SK-N-SH (cell line): ENCODE measurements around the gene USP30. TPM values are rescaled to one million over a fixed set of nuclear protein-coding genes. Genes with fewer than 3 reads are reported as not detected.
A peak's percentile ranks its signal among the peaks of the same experiment; 100 is the strongest.

Source experiments
- CTCF ChIA-PET: fragments of 300-600, 350-600 bp; formaldehyde crosslinking; extraction: SDS; loops from one replicate; lab custom pipeline; 2021; lab: Yijun Ruan, JAX
- POLR2A ChIA-PET: fragments of 350-600 bp; sonication (Branson Sonifier 250); formaldehyde crosslinking; extraction: SDS; loops from one replicate; lab custom pipeline; 2020; ENCODE audit warnings: antibody characterized with exemption, inconsistent platforms; lab: Yijun Ruan, JAX
- DNase-seq: peaks from one replicate; pipeline ENCODE4 v3.0.0; 2012
- H2AFZ ChIP-seq: fragments of 200-600 bp; sonication (generic); 2 replicates; pipeline ENCODE4 v1.8.1; 2016; ENCODE audit warnings: antibody characterized with exemption, mild to moderate bottlenecking, low read depth
- H3F3A ChIP-seq: fragments of 200-600 bp; sonication (generic); replicated peaks from 2 replicates; pipeline ENCODE3; 2016; ENCODE audit warnings: antibody characterized with exemption, mild to moderate bottlenecking; ENCODE audit not compliant: insufficient read depth
- H3K27ac ChIP-seq, 2 experiments: fragments of 200-500 bp in 1 of 2; fragments of 200-600 bp in 1 of 2; sonication (Bioruptor generic) in 1 of 2; sonication (generic), shearing (Covaris generic) in 1 of 2; 2 replicates each; pipeline versions ENCODE4 v1.5.1 to v1.6.1; 2014 to 2016; ENCODE audit warnings: low read depth in 2 of 2, inconsistent platforms in 1 of 2, low read length in 1 of 2, mild to moderate bottlenecking in 1 of 2, mixed read lengths in 1 of 2
- H3K27me3 ChIP-seq: fragments of 200-600 bp; sonication (generic), shearing (Covaris generic); 2 replicates; pipeline ENCODE4 v1.6.1; 2016; ENCODE audit warnings: mixed run types; ENCODE audit not compliant: insufficient read depth
- H3K36me3 ChIP-seq, 2 experiments: fragments of 200-500 bp in 1 of 2; fragments of 200-600 bp in 1 of 2; sonication (Bioruptor generic) in 1 of 2; sonication (generic) in 1 of 2; replicated peaks in 1 of 2; 2 replicates each; pipeline versions ENCODE3 to v1.5.1; 2014 to 2016; ENCODE audit warnings: low read length in 1 of 2, mild to moderate bottlenecking in 1 of 2; ENCODE audit not compliant: insufficient read depth in 2 of 2, control insufficient read depth in 1 of 2
- H3K4me1 ChIP-seq, 2 experiments: fragments of 200-500 bp in 1 of 2; fragments of 200-600 bp in 1 of 2; sonication (Bioruptor generic) in 1 of 2; sonication (generic), shearing (Covaris generic) in 1 of 2; 2 replicates each; pipeline versions ENCODE4 v1.5.1 to v1.6.1; 2014 to 2016; ENCODE audit warnings: low read depth in 1 of 2, low read length in 1 of 2, mixed run types in 1 of 2; ENCODE audit not compliant: insufficient read depth in 2 of 2, control insufficient read depth in 1 of 2
- H3K4me2 ChIP-seq: fragments of 200-600 bp; sonication (generic), shearing (Covaris generic); 2 replicates; pipeline ENCODE4 v1.6.1; 2017; ENCODE audit warnings: mixed run types
- H3K4me3 ChIP-seq, 2 experiments: fragments of 200-500 bp in 1 of 2; fragments of 200-600 bp in 1 of 2; sonication (Bioruptor generic) in 1 of 2; sonication (generic), shearing (Covaris generic) in 1 of 2; 2 replicates each; pipeline versions ENCODE4 v1.5.1 to v1.8.1; 2014 to 2016; ENCODE audit warnings: low read depth in 2 of 2, inconsistent platforms in 1 of 2, low read length in 1 of 2, mild to moderate bottlenecking in 1 of 2, mixed read lengths in 1 of 2, moderate library complexity in 1 of 2
- H3K79me2 ChIP-seq: fragments of 200-600 bp; sonication (generic); 2 replicates; pipeline ENCODE4 v1.8.1; 2017; ENCODE audit warnings: mild to moderate bottlenecking; ENCODE audit not compliant: insufficient read depth
- H3K9ac ChIP-seq: fragments of 200-600 bp; sonication (generic); 2 replicates; pipeline ENCODE4 v1.6.1; 2017; ENCODE audit warnings: mixed run types
- H3K9me2 ChIP-seq: fragments of 200-600 bp; sonication (generic); 2 replicates; pipeline ENCODE4 v1.6.1; 2017; ENCODE audit warnings: mixed run types
- H3K9me3 ChIP-seq: fragments of 200-600 bp; sonication (generic); 2 replicates; pipeline ENCODE4 v1.6.1; 2017; ENCODE audit warnings: mixed run types, mild to moderate bottlenecking, moderate library complexity
- H4K20me1 ChIP-seq: fragments of 200-600 bp; sonication (generic); 2 replicates; pipeline ENCODE4 v1.6.1; 2017; ENCODE audit warnings: mild to moderate bottlenecking, mixed run types; ENCODE audit not compliant: insufficient read depth
- EP300 ChIP-seq, 2 experiments: IDR thresholded peaks; 2 replicates each; pipeline versions ENCODE4 v1.4.0 to v1.6.1; 2012; ENCODE audit warnings: borderline replicate concordance in 1 of 2, low read depth in 1 of 2, low read length in 1 of 2
- EZH2phosphoT487 ChIP-seq: fragments of 200-600 bp; sonication (generic); IDR thresholded peaks from 2 replicates; pipeline ENCODE4 v1.6.1; 2017; ENCODE audit warnings: low read depth, mixed run types, mild to moderate bottlenecking, antibody characterized with exemption, moderate library complexity, borderline replicate concordance
- FOSL2 ChIP-seq: IDR thresholded peaks from 2 replicates; pipeline ENCODE4 v1.4.0; 2012; ENCODE audit warnings: low read depth, mild to moderate bottlenecking, moderate library complexity, borderline replicate concordance
- FOXM1 ChIP-seq: IDR thresholded peaks from 2 replicates; pipeline ENCODE4 v1.4.0; 2012; ENCODE audit warnings: low read depth, mild to moderate bottlenecking
- GABPA ChIP-seq: IDR thresholded peaks from 2 replicates; pipeline ENCODE4 v1.4.0; 2012; ENCODE audit warnings: low read depth, mild to moderate bottlenecking
- JUND ChIP-seq: IDR thresholded peaks from 2 replicates; pipeline ENCODE4 v1.4.0; 2012
- MXI1 ChIP-seq: IDR thresholded peaks from 2 replicates; pipeline ENCODE4 v1.6.1; 2012; ENCODE audit warnings: mild to moderate bottlenecking, low read depth, low read length, improper control_type of control experiment
- NRF1 ChIP-seq: IDR thresholded peaks from 2 replicates; pipeline ENCODE4 v1.6.1; 2012; ENCODE audit warnings: low read depth, mild to moderate bottlenecking, low read length
- POLR2AphosphoS5 ChIP-seq: IDR thresholded peaks from 2 replicates; pipeline ENCODE4 v1.6.1; 2012; ENCODE audit warnings: low read depth, low read length
- RFX5 ChIP-seq: IDR thresholded peaks from 2 replicates; pipeline ENCODE4 v1.6.1; 2012; ENCODE audit warnings: mild to moderate bottlenecking, improper control_type of control experiment, low read length
- ZBTB33 ChIP-seq: IDR thresholded peaks from 2 replicates; pipeline ENCODE4 v1.4.0; 2012; ENCODE audit warnings: low read depth, borderline replicate concordance
- WGBS: methylation state at CpG from one replicate; pipeline ENCODE4 v1.1.6; 2017; ENCODE audit warnings: low lambda C conversion rate; 5-methylcytosine and 5-hydroxymethylcytosine counted together
- polyA plus RNA-seq, 3 experiments: library from polyadenylated mRNA; depleted of rRNA; stranded (reverse); fragments of >200 nt; gene quantifications; 2 replicates each; pipeline ENCODE4 v1.2.3, GENCODE V29; 2012
- TF ChIP-seq, protein P1 (sequence below): fragments of 150-350 bp; IDR thresholded peaks from 2 replicates; pipeline ENCODE4 v1.6.1; 2017; ENCODE audit warnings: antibody characterized with exemption, low read length, low read depth, borderline replicate concordance
- TF ChIP-seq, protein P2 (sequence below): IDR thresholded peaks from 2 replicates; pipeline ENCODE4 v1.4.0; 2012; ENCODE audit warnings: low read depth, borderline replicate concordance

USP30 gene
- polyA plus RNA-seq, 1 of the 3 experiments (the other 2 are of a cell fraction) = 10.9 TPM

- TF ChIP-seq ZBTB33 = no peak
- TF ChIP-seq, protein P1, sequence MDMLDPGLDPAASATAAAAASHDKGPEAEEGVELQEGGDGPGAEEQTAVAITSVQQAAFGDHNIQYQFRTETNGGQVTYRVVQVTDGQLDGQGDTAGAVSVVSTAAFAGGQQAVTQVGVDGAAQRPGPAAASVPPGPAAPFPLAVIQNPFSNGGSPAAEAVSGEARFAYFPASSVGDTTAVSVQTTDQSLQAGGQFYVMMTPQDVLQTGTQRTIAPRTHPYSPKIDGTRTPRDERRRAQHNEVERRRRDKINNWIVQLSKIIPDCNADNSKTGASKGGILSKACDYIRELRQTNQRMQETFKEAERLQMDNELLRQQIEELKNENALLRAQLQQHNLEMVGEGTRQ = no peak
- no peak for TF ChIP-seq POLR2AphosphoS5
- no peak for TF ChIP-seq NRF1
- TF ChIP-seq, protein P2, sequence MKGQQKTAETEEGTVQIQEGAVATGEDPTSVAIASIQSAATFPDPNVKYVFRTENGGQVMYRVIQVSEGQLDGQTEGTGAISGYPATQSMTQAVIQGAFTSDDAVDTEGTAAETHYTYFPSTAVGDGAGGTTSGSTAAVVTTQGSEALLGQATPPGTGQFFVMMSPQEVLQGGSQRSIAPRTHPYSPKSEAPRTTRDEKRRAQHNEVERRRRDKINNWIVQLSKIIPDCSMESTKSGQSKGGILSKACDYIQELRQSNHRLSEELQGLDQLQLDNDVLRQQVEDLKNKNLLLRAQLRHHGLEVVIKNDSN = no peak
Observed at GRCh38 chr12:109130297-109131153, 78.1 kb downstream of the USP30 start (continued).

- WGBS = 76% methylated on average over 16 of the region's 24 CpGs
- no peaks in the 10 kb centered on the region for H4K20me1 ChIP-seq
- no peak overlapping the region for H3K9ac ChIP-seq
- no peaks in the 10 kb centered on the region for H3F3A ChIP-seq
- H3K9me2 ChIP-seq = no peaks in the 10 kb centered on the region
- CTCF ChIA-PET = interaction anchor here (1.0 to 2.1 kb wide), 7 partner anchors 9 to 341 kb away, joined by 3 to 9 read pairs (median 3); no protein-coding TSS in a partner anchor
- peak; percentile 27 for DNase-seq
- H3K79me2 ChIP-seq = no peaks in the 10 kb centered on the region
- H3K27me3 ChIP-seq = no peaks in the 10 kb centered on the region
- H2AFZ ChIP-seq = no peak overlapping the region
- no peaks in the 10 kb centered on the region for H3K9me3 ChIP-seq
- no peak overlapping the region for H3K4me3 ChIP-seq
- POLR2A ChIA-PET = no interaction called here
- H3K4me2 ChIP-seq = no peak overlapping the region
- peaks cover 0 to 7% of the 10 kb centered on the region in 2 experiments; a peak in 1 of 4 replicates for H3K4me1 ChIP-seq
- TF ChIP-seq JUND (no peak), RFX5 (no peak), NRF1 (no peak), EP300 (IDR thresholded peaks at IDR 0.05; ENCODE audit: borderline replicate concordance in 1 of 2, low read depth in 1 of 2, low read length in 1 of 2) (no peak), EZH2phosphoT487 (no peak), MXI1 (no peak), GABPA (no peak), FOSL2 (no peak), FOXM1 (no peak)
- TF ChIP-seq, all 33 proteins: peak for 0
- Histone ChIP-seq H3K36me3 (no peaks in the 10 kb centered on the region), H3K27ac (no peak overlapping the region)
Observed at GRCh38 chr12:109131154-109132050, 79.0 kb downstream of the USP30 start.
